Type B pancreatic cell (in vitro differentiated cells): ENCODE data around the gene FCER2. TPM values are rescaled to one million over a fixed set of nuclear protein-coding genes. Genes with fewer than 3 reads are reported as not detected.

ENCODE experiments used
- DNase-seq: peaks from one replicate; pipeline ENCODE4 v3.0.0; 2021; ENCODE audit warnings: mixed read lengths; ENCODE audit not compliant: unreplicated experiment; ENCODE audit errors: extremely low spot score
- H3K27ac Mint-ChIP-seq: 2 replicates; pipeline ENCODE4 v1.8.0; 2021; ENCODE audit warnings: mild to moderate bottlenecking, mixed read lengths
- H3K27me3 Mint-ChIP-seq: 2 replicates; pipeline ENCODE4 v1.8.0; 2021; ENCODE audit warnings: mixed read lengths
- H3K36me3 Mint-ChIP-seq: 2 replicates; pipeline ENCODE4 v1.8.0; 2021; ENCODE audit warnings: mixed read lengths
- H3K4me1 Mint-ChIP-seq: one replicate; pipeline ENCODE4 v1.8.0; 2021; ENCODE audit warnings: mixed read lengths; ENCODE audit not compliant: unreplicated experiment
- H3K4me3 Mint-ChIP-seq: 2 replicates; pipeline ENCODE4 v1.8.0; 2021; ENCODE audit warnings: mild to moderate bottlenecking, mixed read lengths
- H3K9me3 Mint-ChIP-seq: 2 replicates; pipeline ENCODE4 v1.8.0; 2021; ENCODE audit warnings: mixed read lengths
- total RNA-seq: library from RNA; stranded (reverse); gene quantifications from 2 replicates; pipeline ENCODE4 v1.2.1, GENCODE V29; 2021; ENCODE audit warnings: low replicate concordance
- TF ChIP-seq, protein P1 (sequence below): fragments of 200-600 bp; sonication (generic); conservative IDR thresholded peaks from 2 replicates; pipeline ENCODE4 v1.5.0; 2021; ENCODE audit warnings: antibody characterized with exemption, mild to moderate bottlenecking

The FCER2 gene
- total RNA-seq, 1 donor from 2014 or later: not detected

DNA sequence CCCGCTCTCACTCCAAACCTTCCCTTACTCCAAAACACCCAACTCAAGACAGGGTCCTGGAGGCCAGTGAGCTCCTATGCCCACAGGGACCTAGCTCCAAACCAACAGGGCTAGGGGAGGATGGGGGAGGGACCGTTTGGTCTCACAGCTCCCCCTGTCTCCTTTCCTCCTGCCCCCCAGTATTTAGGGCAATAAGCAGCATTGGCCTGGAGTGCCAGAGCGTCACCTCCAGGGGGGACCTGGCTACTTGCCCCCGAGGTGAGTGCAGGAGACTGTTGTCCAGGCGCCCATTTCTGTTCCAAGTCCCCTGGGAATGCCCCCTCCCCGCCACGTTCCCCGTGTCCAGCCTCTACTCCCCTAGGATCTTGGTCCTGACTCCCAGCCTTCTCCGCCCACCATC is 32.3 kb downstream of the FCER2 start:
- TF ChIP-seq, protein P1, sequence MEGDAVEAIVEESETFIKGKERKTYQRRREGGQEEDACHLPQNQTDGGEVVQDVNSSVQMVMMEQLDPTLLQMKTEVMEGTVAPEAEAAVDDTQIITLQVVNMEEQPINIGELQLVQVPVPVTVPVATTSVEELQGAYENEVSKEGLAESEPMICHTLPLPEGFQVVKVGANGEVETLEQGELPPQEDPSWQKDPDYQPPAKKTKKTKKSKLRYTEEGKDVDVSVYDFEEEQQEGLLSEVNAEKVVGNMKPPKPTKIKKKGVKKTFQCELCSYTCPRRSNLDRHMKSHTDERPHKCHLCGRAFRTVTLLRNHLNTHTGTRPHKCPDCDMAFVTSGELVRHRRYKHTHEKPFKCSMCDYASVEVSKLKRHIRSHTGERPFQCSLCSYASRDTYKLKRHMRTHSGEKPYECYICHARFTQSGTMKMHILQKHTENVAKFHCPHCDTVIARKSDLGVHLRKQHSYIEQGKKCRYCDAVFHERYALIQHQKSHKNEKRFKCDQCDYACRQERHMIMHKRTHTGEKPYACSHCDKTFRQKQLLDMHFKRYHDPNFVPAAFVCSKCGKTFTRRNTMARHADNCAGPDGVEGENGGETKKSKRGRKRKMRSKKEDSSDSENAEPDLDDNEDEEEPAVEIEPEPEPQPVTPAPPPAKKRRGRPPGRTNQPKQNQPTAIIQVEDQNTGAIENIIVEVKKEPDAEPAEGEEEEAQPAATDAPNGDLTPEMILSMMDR: no peak
- no peaks in the 10 kb centered on the region for H3K4me1 Mint-ChIP-seq
- H3K27me3 Mint-ChIP-seq: peaks cover 58% of the 10 kb centered on the region
- H3K36me3 Mint-ChIP-seq: no peaks in the 10 kb centered on the region
- DNase-seq: no peak
- H3K27ac Mint-ChIP-seq: no peak overlapping the region
- H3K4me3 Mint-ChIP-seq: no peak overlapping the region
- peaks cover 7% of the 10 kb centered on the region for H3K9me3 Mint-ChIP-seq

- Mint-ChIP-seq H3K9me3 (peaks cover under 1% of the 10 kb centered on the region), H3K27ac (no peak within 1 kb of the TSS), H3K4me3 (no peak within 1 kb of the TSS), H3K36me3 (no peaks in the 10 kb centered on the region), H3K27me3 (peaks cover 50% of the 10 kb centered on the region), H3K4me1 (no peaks in the 10 kb centered on the region)
- no peak for DNase-seq
- TF ChIP-seq, protein P1: no peak
Observed at GRCh38 chr19:7668842-7669241, 33.1 kb downstream of the FCER2 start, which contains the start of gene RETN. TSS of gene RETN (plus strand) at chr19:7669049. CDS start at chr19:7669327, 278 bp downstream.

- peaks cover 20% of the 10 kb centered on the region for H3K27me3 Mint-ChIP-seq
- no peak overlapping the region for H3K27ac Mint-ChIP-seq
- no peaks in the 10 kb centered on the region for H3K9me3 Mint-ChIP-seq
- TF ChIP-seq, protein P1: no peak
- no peaks in the 10 kb centered on the region for H3K36me3 Mint-ChIP-seq
- no peak overlapping the region for H3K4me3 Mint-ChIP-seq
- no peaks in the 10 kb centered on the region for H3K4me1 Mint-ChIP-seq
- no peak for DNase-seq
Observed at GRCh38 chr19:7665076-7665475, 36.9 kb downstream of the FCER2 start.

DNA sequence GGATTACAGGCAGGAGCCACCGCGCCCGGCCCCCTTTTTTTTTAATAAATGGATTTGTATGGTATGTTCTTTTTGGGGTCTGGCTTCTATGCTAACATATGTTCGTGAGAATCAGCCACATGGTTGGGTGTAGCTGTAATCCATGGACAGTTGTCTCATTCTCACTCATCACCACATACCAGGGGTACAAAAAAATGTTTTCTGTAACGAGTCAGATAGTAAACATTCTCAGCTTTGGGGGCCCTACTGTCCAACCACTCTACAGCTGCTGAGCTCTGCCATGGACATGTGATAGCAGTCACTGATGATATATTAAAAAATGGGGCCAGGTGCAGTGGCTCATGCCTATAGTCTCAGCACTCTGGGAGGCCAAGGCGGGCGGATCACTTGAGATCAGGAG is 38.2 kb downstream of the FCER2 start:
- Mint-ChIP-seq H3K9me3 (no peaks in the 10 kb centered on the region), H3K27me3 (peaks cover 10% of the 10 kb centered on the region)

GRCh38 chr19:7662657-7663056 is 39.3 kb downstream of the FCER2 start:
- TF ChIP-seq, protein P1: no peak
- no peaks in the 10 kb centered on the region for H3K9me3 Mint-ChIP-seq
- peaks cover 8% of the 10 kb centered on the region for H3K27me3 Mint-ChIP-seq
- H3K4me3 Mint-ChIP-seq: no peak overlapping the region
- DNase-seq: no peak
- H3K36me3 Mint-ChIP-seq: no peaks in the 10 kb centered on the region
- H3K4me1 Mint-ChIP-seq: no peaks in the 10 kb centered on the region
- H3K27ac Mint-ChIP-seq: no peak overlapping the region

More for the DNA sequence above, 38.2 kb downstream of the FCER2 start:
- Mint-ChIP-seq H3K27ac (no peak overlapping the region), H3K36me3 (no peaks in the 10 kb centered on the region), H3K4me3 (no peak overlapping the region), H3K4me1 (no peaks in the 10 kb centered on the region)
- no peak for DNase-seq
- TF ChIP-seq, protein P1: no peak
